ENCODE measurements around the gene APOF. TPM values are rescaled to one million over a fixed set of nuclear protein-coding genes. Genes with fewer than 3 reads are reported as not detected.
A peak's percentile ranks its signal among the peaks of the same experiment; 100 is the strongest.

APOF gene
- total and polyA plus RNA-seq, 9 of the 15 experiments (the other 6 are each of a cell fraction or from before 2014, with no cell fraction given): 0.09 to 0.15 (median 0.12) TPM; not detected in 5

GRCh38 chr12:56375598-56376434 lies 13.2 kb upstream of the APOF start (continued):
- no peak for TF ChIP-seq AFF4 (CRISPR knock-in tag; IDR thresholded peaks at IDR 0.05)
- no peak for TF ChIP-seq ATF2 (CRISPR knock-in tag; IDR thresholded peaks at IDR 0.05)
- no peak for TF ChIP-seq POLR3A (IDR thresholded peaks at IDR 0.05; ENCODE audit: borderline replicate concordance, extremely low read depth, insufficient read depth, insufficient read length)
- no peak for TF ChIP-seq CGGBP1 (CRISPR knock-in tag; IDR thresholded peaks at IDR 0.05)
- no peak for TF ChIP-seq PCBP1 (IDR thresholded peaks at IDR 0.05; ENCODE audit: low read depth, low read length, poor library complexity, severe bottlenecking)
- no peak for TF ChIP-seq ZNF23 (CRISPR knock-in tag; IDR thresholded peaks at IDR 0.05)
- peak; percentile 56; the same call in 1 of the 2 replicates for TF ChIP-seq SMARCA4 (IDR thresholded peaks at IDR 0.05)
- no peak for TF ChIP-seq ZFP30 (CRISPR knock-in tag; IDR thresholded peaks at IDR 0.05; ENCODE audit: borderline replicate concordance)
- TF ChIP-seq ZNF766 (CRISPR knock-in tag; conservative IDR thresholded peaks at IDR 0.05): no peak
- TF ChIP-seq PKNOX1 (IDR thresholded peaks at IDR 0.05): peak; percentile 73
- TF ChIP-seq MECOM (CRISPR knock-in tag; IDR thresholded peaks at IDR 0.05): no peak
- TF ChIP-seq NONO (IDR thresholded peaks at IDR 0.05; ENCODE audit: low read depth in 2 of 2, low read length in 1 of 2): no peak
- no peak for TF ChIP-seq RCOR1 (IDR thresholded peaks at IDR 0.05; ENCODE audit: borderline replicate concordance in 1 of 2, low read depth in 2 of 2, low read length in 2 of 2)
- no peak for TF ChIP-seq NFYB (IDR thresholded peaks at IDR 0.05; ENCODE audit: extremely low read depth, insufficient read length)
- no peak for TF ChIP-seq GATAD2A (IDR thresholded peaks at IDR 0.05)
- no peak for TF ChIP-seq SMC3 (conservative IDR thresholded peaks at IDR 0.05; ENCODE audit: insufficient read depth, low read depth, low read length)
- 0 out of 2 replicates have a peak, but pooled peaks have one; percentile 18 for TF ChIP-seq MEF2D (tag; conservative IDR thresholded peaks at IDR 0.05; ENCODE audit: low read depth)
- TF ChIP-seq ZNF212 (CRISPR knock-in tag; IDR thresholded peaks at IDR 0.05): no peak
- TF ChIP-seq DNMT1 (IDR thresholded peaks at IDR 0.05): no peak
- peak; percentile 50; the same call in 1 of the 2 replicates for TF ChIP-seq L3MBTL2 (IDR thresholded peaks at IDR 0.05)

Data from K562 (cell line).